Hematopoietic multipotent progenitor cell treated with erythropoietin and hydrocortisone succinate and interleukin-3 and kit ligand, for 4 days (in vitro differentiated cells): ENCODE measurements around the gene FGF11.

Experiments used
- DNase-seq: peaks from one replicate; pipeline ENCODE4 v3.0.0-alpha.2; 2015

Gene FGF11

GRCh38 chr17:7439462-7440112 is at the start of gene FGF11:
FGF11 (plus strand) TSS chr17:7439512; CDS start chr17:7439621, 109 bp downstream.
- no peak for DNase-seq

GRCh38 chr17:7389924-7390910 is 49.1 kb upstream of the FGF11 start:
- no peak for DNase-seq

GRCh38 chr17:7391307-7391706 is 48.0 kb upstream of the FGF11 start:
- no peak for DNase-seq

- DNase-seq, result no peak
Observed at GRCh38 chr17:7392696-7393612, 46.4 kb upstream of the FGF11 start.

GRCh38 chr17:7393613-7394451 is 45.5 kb upstream of the FGF11 start:
- DNase-seq, result peak; percentile 50

GRCh38 chr17:7394452-7395191 is 44.7 kb upstream of the FGF11 start, which contains the start of gene PLSCR3:
PLSCR3 (minus strand) TSS chr17:7394525; CDS start chr17:7394110, 415 bp downstream.
- DNase-seq, result peak; percentile 91

GRCh38 chr17:7396147-7396546 is 43.2 kb upstream of the FGF11 start:
- DNase-seq, result no peak

- no peak for DNase-seq
Observed at GRCh38 chr17:7398612-7399011, 40.7 kb upstream of the FGF11 start.

- DNase-seq, result peak; percentile 64
Observed at GRCh38 chr17:7403043-7403726, 36.1 kb upstream of the FGF11 start.

GRCh38 chr17:7403727-7403976 is 35.7 kb upstream of the FGF11 start:
- peak; percentile 91 for DNase-seq

GRCh38 chr17:7403977-7404736 is 35.2 kb upstream of the FGF11 start, which contains the start of gene TMEM256:
TMEM256 (minus strand) TSS chr17:7404097; CDS start chr17:7404084, 13 bp downstream.
- peak; percentile 100 for DNase-seq

GRCh38 chr17:7404737-7405349 is 34.5 kb upstream of the FGF11 start:
- no peak for DNase-seq

GRCh38 chr17:7405350-7406234 is 33.7 kb upstream of the FGF11 start:
- no peak for DNase-seq

- DNase-seq, result no peak
Observed at GRCh38 chr17:7406235-7406825, 33.0 kb upstream of the FGF11 start.

GRCh38 chr17:7407082-7407481 is 32.2 kb upstream of the FGF11 start:
- no peak for DNase-seq

- DNase-seq, result no peak
Observed at GRCh38 chr17:7407485-7408251, 31.6 kb upstream of the FGF11 start, which contains the start of gene NLGN2. NLGN2 (plus strand) TSS chr17:7407845; CDS start chr17:7408256, 411 bp downstream.

GRCh38 chr17:7408252-7408727 is 31.0 kb upstream of the FGF11 start:
- DNase-seq, result peak; percentile 38
